Neural cell (in vitro differentiated cells): ENCODE measurements around the gene CAMK2A. TPM values are rescaled to one million over a fixed set of nuclear protein-coding genes. Genes with fewer than 3 reads are reported as not detected.
A peak's percentile ranks its signal among the peaks of the same experiment; 100 is the strongest.

ENCODE experiments used
- H2AFZ ChIP-seq: fragments of 200-600, 300-800 bp; sonication (generic), shearing (Covaris generic); 2 replicates; pipeline ENCODE4 v1.6.0; 2014; ENCODE audit warnings: low read depth, mild to moderate bottlenecking, antibody characterized with exemption, low read length, moderate library complexity
- H3F3A ChIP-seq: fragments of 200-600 bp; shearing (Covaris generic); 2 replicates; pipeline ENCODE4 v1.6.1; 2016; ENCODE audit warnings: mild to moderate bottlenecking, moderate library complexity, mixed read lengths, antibody characterized with exemption, low read length; ENCODE audit not compliant: insufficient read depth, poor library complexity, severe bottlenecking
- H3K27ac ChIP-seq: fragments of 200-600, 300-800 bp; sonication (generic), shearing (Covaris generic); 2 replicates; pipeline ENCODE4 v1.5.1; 2014; ENCODE audit warnings: mild to moderate bottlenecking, low read length, moderate library complexity
- H3K27me3 ChIP-seq: fragments of 300-800, 200-600 bp; sonication (generic), shearing (Covaris generic); 2 replicates; pipeline ENCODE4 v1.6.0; 2014; ENCODE audit warnings: mild to moderate bottlenecking, low read depth, low read length, moderate library complexity; ENCODE audit not compliant: insufficient read depth
- H3K36me3 ChIP-seq: fragments of 300-800, 200-600 bp; sonication (generic), shearing (Covaris generic); 2 replicates; pipeline ENCODE4 v1.5.1; 2014; ENCODE audit warnings: mild to moderate bottlenecking, antibody characterized with exemption, low read length, moderate library complexity; ENCODE audit not compliant: insufficient read depth
- H3K4me2 ChIP-seq: fragments of 300-800, 200-600 bp; sonication (generic), shearing (Covaris generic); 2 replicates; pipeline ENCODE4 v1.6.0; 2014; ENCODE audit warnings: mild to moderate bottlenecking, low read length
- H3K4me3 ChIP-seq: fragments of 300-800, 200-600 bp; sonication (generic), shearing (Covaris generic); 2 replicates; pipeline ENCODE4 v1.5.1; 2014; ENCODE audit warnings: mild to moderate bottlenecking, low read length, moderate library complexity
- H3K79me2 ChIP-seq: fragments of 200-600 bp; shearing (Covaris generic); replicated peaks from 2 replicates; pipeline ENCODE4 v1.6.0; 2014; ENCODE audit warnings: mild to moderate bottlenecking, low read length, moderate library complexity; ENCODE audit not compliant: insufficient read depth
- H3K9ac ChIP-seq: fragments of 300-800, 200-600 bp; sonication (generic), shearing (Covaris generic); 2 replicates; pipeline ENCODE4 v1.6.1; 2016; ENCODE audit warnings: mild to moderate bottlenecking, low read length, mixed read lengths
- H3K9me2 ChIP-seq: fragments of 200-600 bp; shearing (Covaris generic); 2 replicates; pipeline ENCODE4 v1.6.1; 2016; ENCODE audit warnings: mild to moderate bottlenecking, low read length, mixed read lengths; ENCODE audit not compliant: insufficient read depth
- H3K9me3 ChIP-seq: fragments of 200-600, 300-800 bp; sonication (generic), shearing (Covaris generic); 2 replicates; pipeline ENCODE4 v1.6.1; 2016; ENCODE audit warnings: mild to moderate bottlenecking, mixed run types, low read length, moderate library complexity, mixed read lengths
- H4K20me1 ChIP-seq: fragments of 200-600 bp; shearing (Covaris generic); 2 replicates; pipeline ENCODE4 v1.6.1; 2016; ENCODE audit warnings: mild to moderate bottlenecking, mixed run types; ENCODE audit not compliant: insufficient read depth
- CTCF ChIP-seq: fragments of 450-650 bp; IDR thresholded peaks from 2 replicates; pipeline ENCODE4 v1.5.1; 2014; ENCODE audit warnings: antibody characterized with exemption, mild to moderate bottlenecking, moderate library complexity; ENCODE audit not compliant: poor library complexity, severe bottlenecking
- EP300 ChIP-seq: fragments of 450-650 bp; conservative IDR thresholded peaks from 2 replicates; pipeline ENCODE4 v1.6.1; 2014; ENCODE audit warnings: antibody characterized with exemption, mild to moderate bottlenecking, moderate library complexity; ENCODE audit not compliant: poor library complexity, severe bottlenecking
- EZH2 ChIP-seq: fragments of 200-600, 300-800 bp; shearing (Covaris generic), sonication (generic); IDR thresholded peaks from 2 replicates; pipeline ENCODE4 v1.6.1; 2014; ENCODE audit warnings: antibody characterized with exemption, low read length, borderline replicate concordance, mild to moderate bottlenecking; ENCODE audit not compliant: insufficient read depth, poor library complexity, severe bottlenecking
- MXI1 ChIP-seq: fragments of 450-650 bp; conservative IDR thresholded peaks from 2 replicates; pipeline ENCODE4 v1.6.1; 2014; ENCODE audit warnings: antibody characterized with exemption, mild to moderate bottlenecking; ENCODE audit not compliant: poor library complexity, severe bottlenecking
- POLR2AphosphoS5 ChIP-seq: IDR thresholded peaks from 2 replicates; pipeline ENCODE4 v1.6.1; 2012
- RAD21 ChIP-seq: fragments of 450-650 bp; conservative IDR thresholded peaks from 2 replicates; pipeline ENCODE4 v1.6.1; 2014; ENCODE audit warnings: antibody characterized with exemption, mild to moderate bottlenecking, moderate library complexity
- SMC3 ChIP-seq: fragments of 450-650 bp; conservative IDR thresholded peaks from 2 replicates; pipeline ENCODE4 v1.6.1; 2014; ENCODE audit warnings: antibody characterized with exemption, mild to moderate bottlenecking, moderate library complexity; ENCODE audit not compliant: poor library complexity
- TAF1 ChIP-seq: IDR thresholded peaks from 2 replicates; pipeline ENCODE4 v1.6.1; 2012; ENCODE audit warnings: low read depth
- polyA plus RNA-seq: library from polyadenylated mRNA; depleted of rRNA; stranded (reverse); fragments of >200 nt; gene quantifications from 2 replicates; pipeline ENCODE4 v1.2.3, GENCODE V29; 2014
- TF ChIP-seq, protein P1 (sequence below): IDR thresholded peaks from 2 replicates; pipeline ENCODE4 v1.6.1; 2012; ENCODE audit warnings: borderline replicate concordance

Gene CAMK2A
- polyA plus RNA-seq, 1 donor from 2014 or later = 61.7 TPM

GRCh38 chr5:150263375-150263775 is 26.2 kb downstream of the CAMK2A start:
- Histone ChIP-seq H3K9me3 (no peaks in the 10 kb centered on the region), H3F3A (no peaks in the 10 kb centered on the region), H3K79me2 (no peaks in the 10 kb centered on the region), H3K4me3 (peak overlapping the region; percentile 60), H3K27me3 (no peaks in the 10 kb centered on the region), H3K9ac (peak overlapping the region; percentile 62), H3K36me3 (no peaks in the 10 kb centered on the region), H2AFZ (no peak overlapping the region), H3K9me2 (no peaks in the 10 kb centered on the region), H4K20me1 (no peaks in the 10 kb centered on the region), H3K27ac (peak overlapping the region; percentile 73), H3K4me2 (peak overlapping the region; percentile 52)
- TF ChIP-seq POLR2AphosphoS5 (peak; percentile 7), TAF1 (no peak)

DNA sequence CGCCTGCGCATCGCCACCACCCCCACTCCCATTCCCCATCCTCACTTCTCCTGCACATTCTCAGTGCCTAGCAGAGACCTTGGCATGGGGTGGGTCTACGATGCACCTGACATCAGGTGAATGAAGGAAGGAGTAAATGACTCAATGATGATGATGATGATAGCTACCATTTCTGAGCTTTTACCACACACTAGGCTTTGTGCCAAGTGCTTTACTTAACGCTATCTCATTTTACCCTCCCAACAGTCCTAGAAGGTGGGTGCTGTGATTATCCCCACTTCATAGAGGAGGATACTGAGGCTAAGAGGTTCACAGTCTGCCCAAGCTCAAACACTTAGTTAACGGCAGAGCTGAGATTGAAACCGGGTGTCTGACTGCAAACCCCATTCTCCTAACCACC is 27.1 kb downstream of the CAMK2A start:
- no peak overlapping the region for H3K27ac ChIP-seq
- no peaks in the 10 kb centered on the region for H3K36me3 ChIP-seq
- no peaks in the 10 kb centered on the region for H3F3A ChIP-seq
- no peaks in the 10 kb centered on the region for H3K27me3 ChIP-seq
- no peaks in the 10 kb centered on the region for H4K20me1 ChIP-seq
- no peak overlapping the region for H3K9ac ChIP-seq
- H3K9me3 ChIP-seq = no peaks in the 10 kb centered on the region
- H3K4me3 ChIP-seq = no peak overlapping the region
- H3K79me2 ChIP-seq = no peaks in the 10 kb centered on the region
- no peak overlapping the region for H2AFZ ChIP-seq
- H3K9me2 ChIP-seq = no peaks in the 10 kb centered on the region
- TF ChIP-seq EP300 = no peak
- no peak for TF ChIP-seq EZH2
- no peak for TF ChIP-seq MXI1
- TF ChIP-seq, protein P1, sequence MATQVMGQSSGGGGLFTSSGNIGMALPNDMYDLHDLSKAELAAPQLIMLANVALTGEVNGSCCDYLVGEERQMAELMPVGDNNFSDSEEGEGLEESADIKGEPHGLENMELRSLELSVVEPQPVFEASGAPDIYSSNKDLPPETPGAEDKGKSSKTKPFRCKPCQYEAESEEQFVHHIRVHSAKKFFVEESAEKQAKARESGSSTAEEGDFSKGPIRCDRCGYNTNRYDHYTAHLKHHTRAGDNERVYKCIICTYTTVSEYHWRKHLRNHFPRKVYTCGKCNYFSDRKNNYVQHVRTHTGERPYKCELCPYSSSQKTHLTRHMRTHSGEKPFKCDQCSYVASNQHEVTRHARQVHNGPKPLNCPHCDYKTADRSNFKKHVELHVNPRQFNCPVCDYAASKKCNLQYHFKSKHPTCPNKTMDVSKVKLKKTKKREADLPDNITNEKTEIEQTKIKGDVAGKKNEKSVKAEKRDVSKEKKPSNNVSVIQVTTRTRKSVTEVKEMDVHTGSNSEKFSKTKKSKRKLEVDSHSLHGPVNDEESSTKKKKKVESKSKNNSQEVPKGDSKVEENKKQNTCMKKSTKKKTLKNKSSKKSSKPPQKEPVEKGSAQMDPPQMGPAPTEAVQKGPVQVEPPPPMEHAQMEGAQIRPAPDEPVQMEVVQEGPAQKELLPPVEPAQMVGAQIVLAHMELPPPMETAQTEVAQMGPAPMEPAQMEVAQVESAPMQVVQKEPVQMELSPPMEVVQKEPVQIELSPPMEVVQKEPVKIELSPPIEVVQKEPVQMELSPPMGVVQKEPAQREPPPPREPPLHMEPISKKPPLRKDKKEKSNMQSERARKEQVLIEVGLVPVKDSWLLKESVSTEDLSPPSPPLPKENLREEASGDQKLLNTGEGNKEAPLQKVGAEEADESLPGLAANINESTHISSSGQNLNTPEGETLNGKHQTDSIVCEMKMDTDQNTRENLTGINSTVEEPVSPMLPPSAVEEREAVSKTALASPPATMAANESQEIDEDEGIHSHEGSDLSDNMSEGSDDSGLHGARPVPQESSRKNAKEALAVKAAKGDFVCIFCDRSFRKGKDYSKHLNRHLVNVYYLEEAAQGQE = no peak
- TF ChIP-seq POLR2AphosphoS5 = no peak
- no peak for TF ChIP-seq RAD21
- no peak overlapping the region for H3K4me2 ChIP-seq

- Histone ChIP-seq H3K9ac (no peak overlapping the region), H3K27ac (no peak overlapping the region), H3K36me3 (no peaks in the 10 kb centered on the region), H4K20me1 (no peaks in the 10 kb centered on the region), H3K79me2 (no peaks in the 10 kb centered on the region), H3K9me2 (no peaks in the 10 kb centered on the region), H2AFZ (no peak overlapping the region), H3K4me2 (no peak overlapping the region), H3F3A (no peaks in the 10 kb centered on the region), H3K4me3 (no peak overlapping the region), H3K9me3 (no peaks in the 10 kb centered on the region), H3K27me3 (no peaks in the 10 kb centered on the region)
- TF ChIP-seq POLR2AphosphoS5 (no peak), CTCF (no peak), EZH2 (no peak), SMC3 (no peak), TAF1 (no peak), MXI1 (no peak), EP300 (no peak), RAD21 (no peak)
- TF ChIP-seq, protein P1 = no peak
Observed at GRCh38 chr5:150261231-150261630, 28.3 kb downstream of the CAMK2A start.
